ENCODE measurements around the gene RASAL2.
A peak's percentile ranks its signal among the peaks of the same experiment; 100 is the strongest.
"Not testable (repeated sequence)": the region's sequence is repeated elsewhere in the genome, so short reads cannot be mapped to it uniquely, and the experiment has no call there.

The RASAL2 gene

GRCh38 chr1:178308438-178308837 is 214.5 kb downstream of the RASAL2 start:
- Histone ChIP-seq H3K4me3 (ENCODE audit: insufficient read depth, low read length, poor library complexity, severe bottlenecking) (no peak overlapping the region), H3K9me2 (replicated peaks; ENCODE audit: insufficient read depth, low read length) (no peaks in the 10 kb centered on the region), H3K79me2 (ENCODE audit: insufficient read depth, low read length) (no peaks in the 10 kb centered on the region), H3F3A (ENCODE audit: insufficient read depth) (no peaks in the 10 kb centered on the region), H2AFZ (ENCODE audit: low read depth, low read length, severe bottlenecking) (no peak overlapping the region), H3K9me3 (ENCODE audit: insufficient read depth, low read length) (no peaks in the 10 kb centered on the region), H3K9ac (ENCODE audit: low read length) (no peak overlapping the region), H4K20me1 (ENCODE audit: low read depth, low read length) (no peaks in the 10 kb centered on the region), H3K27ac (ENCODE audit: low read depth, low read length) (no peak overlapping the region), H3K27me3 (ENCODE audit: low read length) (no peaks in the 10 kb centered on the region), H3K4me2 (ENCODE audit: low read depth, low read length, poor library complexity, severe bottlenecking) (no peak overlapping the region), H3K36me3 (ENCODE audit: low read length) (no peaks in the 10 kb centered on the region)
- TF ChIP-seq, protein P1, sequence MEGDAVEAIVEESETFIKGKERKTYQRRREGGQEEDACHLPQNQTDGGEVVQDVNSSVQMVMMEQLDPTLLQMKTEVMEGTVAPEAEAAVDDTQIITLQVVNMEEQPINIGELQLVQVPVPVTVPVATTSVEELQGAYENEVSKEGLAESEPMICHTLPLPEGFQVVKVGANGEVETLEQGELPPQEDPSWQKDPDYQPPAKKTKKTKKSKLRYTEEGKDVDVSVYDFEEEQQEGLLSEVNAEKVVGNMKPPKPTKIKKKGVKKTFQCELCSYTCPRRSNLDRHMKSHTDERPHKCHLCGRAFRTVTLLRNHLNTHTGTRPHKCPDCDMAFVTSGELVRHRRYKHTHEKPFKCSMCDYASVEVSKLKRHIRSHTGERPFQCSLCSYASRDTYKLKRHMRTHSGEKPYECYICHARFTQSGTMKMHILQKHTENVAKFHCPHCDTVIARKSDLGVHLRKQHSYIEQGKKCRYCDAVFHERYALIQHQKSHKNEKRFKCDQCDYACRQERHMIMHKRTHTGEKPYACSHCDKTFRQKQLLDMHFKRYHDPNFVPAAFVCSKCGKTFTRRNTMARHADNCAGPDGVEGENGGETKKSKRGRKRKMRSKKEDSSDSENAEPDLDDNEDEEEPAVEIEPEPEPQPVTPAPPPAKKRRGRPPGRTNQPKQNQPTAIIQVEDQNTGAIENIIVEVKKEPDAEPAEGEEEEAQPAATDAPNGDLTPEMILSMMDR (IDR thresholded peaks at IDR 0.05; ENCODE audit: insufficient read depth, low read length, poor library complexity, severe bottlenecking): no peak
- no peak for TF ChIP-seq EZH2phosphoT487 (conservative IDR thresholded peaks at IDR 0.05; ENCODE audit: low read length)

- no peaks in the 10 kb centered on the region for H3K9me3 ChIP-seq (ENCODE audit: insufficient read depth, low read length)
- no peaks in the 10 kb centered on the region for H3K27me3 ChIP-seq (ENCODE audit: low read length)
- no peak overlapping the region for H3K4me2 ChIP-seq (ENCODE audit: low read depth, low read length, poor library complexity, severe bottlenecking)
- no peak overlapping the region for H2AFZ ChIP-seq (ENCODE audit: low read depth, low read length, severe bottlenecking)
- H3K79me2 ChIP-seq (ENCODE audit: insufficient read depth, low read length): no peaks in the 10 kb centered on the region
- H3K27ac ChIP-seq (ENCODE audit: low read depth, low read length): no peak overlapping the region
- H3K9me2 ChIP-seq (replicated peaks; ENCODE audit: insufficient read depth, low read length): no peaks in the 10 kb centered on the region
- no peaks in the 10 kb centered on the region for H3F3A ChIP-seq (ENCODE audit: insufficient read depth)
- H3K4me3 ChIP-seq (ENCODE audit: insufficient read depth, low read length, poor library complexity, severe bottlenecking): no peak overlapping the region
- H4K20me1 ChIP-seq (ENCODE audit: low read depth, low read length): no peaks in the 10 kb centered on the region
- no peak overlapping the region for H3K9ac ChIP-seq (ENCODE audit: low read length)
- TF ChIP-seq, protein P1 (IDR thresholded peaks at IDR 0.05; ENCODE audit: insufficient read depth, low read length, poor library complexity, severe bottlenecking): peak; percentile 75
- no peak for TF ChIP-seq EZH2phosphoT487 (conservative IDR thresholded peaks at IDR 0.05; ENCODE audit: low read length)
- H3K36me3 ChIP-seq (ENCODE audit: low read length): no peaks in the 10 kb centered on the region
These were observed 216.8 kb downstream of the RASAL2 start for GRCh38 chr1:178310685-178311105.

DNA sequence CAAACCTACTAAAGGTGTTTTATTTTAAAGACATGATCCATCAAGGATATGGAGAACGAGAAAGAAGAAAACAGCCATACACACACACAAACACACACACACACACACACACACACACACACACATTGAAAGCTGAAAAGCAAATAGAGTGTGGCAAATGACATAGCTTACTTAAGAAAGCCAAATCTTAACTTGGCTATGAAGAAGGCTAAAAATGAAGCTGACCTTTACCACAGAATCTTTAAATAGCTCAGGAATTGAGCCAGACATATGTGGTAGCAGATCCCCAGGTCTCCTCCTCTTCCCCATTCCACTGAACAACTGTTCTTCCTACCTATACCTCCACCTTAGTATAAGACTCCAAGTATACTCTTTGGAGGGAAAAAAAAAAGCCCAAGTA is 217.3 kb downstream of the RASAL2 start:
- Histone ChIP-seq H3K27ac (ENCODE audit: low read depth, low read length) (no peak overlapping the region), H3K4me2 (ENCODE audit: low read depth, low read length, poor library complexity, severe bottlenecking) (no peak overlapping the region), H3K27me3 (ENCODE audit: low read length) (no peaks in the 10 kb centered on the region), H3K36me3 (ENCODE audit: low read length) (no peaks in the 10 kb centered on the region), H4K20me1 (ENCODE audit: low read depth, low read length) (no peaks in the 10 kb centered on the region), H3K9me2 (replicated peaks; ENCODE audit: insufficient read depth, low read length) (no peaks in the 10 kb centered on the region), H3K9ac (ENCODE audit: low read length) (no peak overlapping the region), H3F3A (ENCODE audit: insufficient read depth) (no peaks in the 10 kb centered on the region), H3K4me3 (ENCODE audit: insufficient read depth, low read length, poor library complexity, severe bottlenecking) (no peak overlapping the region), H3K9me3 (ENCODE audit: insufficient read depth, low read length) (no peaks in the 10 kb centered on the region), H2AFZ (ENCODE audit: low read depth, low read length, severe bottlenecking) (no peak overlapping the region), H3K79me2 (ENCODE audit: insufficient read depth, low read length) (no peaks in the 10 kb centered on the region)
- TF ChIP-seq, protein P1 (IDR thresholded peaks at IDR 0.05; ENCODE audit: insufficient read depth, low read length, poor library complexity, severe bottlenecking): no peak
- no peak for TF ChIP-seq EZH2phosphoT487 (conservative IDR thresholded peaks at IDR 0.05; ENCODE audit: low read length)

GRCh38 chr1:178320280-178320982 is 226.5 kb downstream of the RASAL2 start:
- not testable (repeated sequence) for H3K9ac ChIP-seq (ENCODE audit: low read length); H3K9me3 ChIP-seq (ENCODE audit: insufficient read depth, low read length); H4K20me1 ChIP-seq (ENCODE audit: low read depth, low read length); H3K79me2 ChIP-seq (ENCODE audit: insufficient read depth, low read length); H3K27ac ChIP-seq (ENCODE audit: low read depth, low read length); H3F3A ChIP-seq (ENCODE audit: insufficient read depth); H3K27me3 ChIP-seq (ENCODE audit: low read length); H2AFZ ChIP-seq (ENCODE audit: low read depth, low read length, severe bottlenecking); H3K9me2 ChIP-seq (replicated peaks; ENCODE audit: insufficient read depth, low read length); H3K4me3 ChIP-seq (ENCODE audit: insufficient read depth, low read length, poor library complexity, severe bottlenecking); H3K36me3 ChIP-seq (ENCODE audit: low read length); H3K4me2 ChIP-seq (ENCODE audit: low read depth, low read length, poor library complexity, severe bottlenecking)
